22Rv1 (cell line): ENCODE measurements around the gene FAM114A2.
"Not testable (repeated sequence)": the region's sequence is repeated elsewhere in the genome, so short reads cannot be mapped to it uniquely, and the experiment has no call there.

Experiments
- H3K27ac ChIP-seq: fragments of 450-650 bp; 2 replicates; pipeline ENCODE4 v1.5.1; 2017
- ZFX ChIP-seq: fragments of 450-650 bp; IDR thresholded peaks from 2 replicates; pipeline ENCODE4 v1.6.1; 2017; ENCODE audit warnings: antibody characterized with exemption, borderline replicate concordance
- TF ChIP-seq, protein P1 (sequence below): fragments of 450-650 bp; IDR thresholded peaks from 2 replicates; pipeline ENCODE4 v1.5.1; 2017; ENCODE audit warnings: mild to moderate bottlenecking

The FAM114A2 gene

GRCh38 chr5:154034944-154035343 lies 3.8 kb downstream of the FAM114A2 start:
- no peak overlapping the region for H3K27ac ChIP-seq
- TF ChIP-seq, protein P1, sequence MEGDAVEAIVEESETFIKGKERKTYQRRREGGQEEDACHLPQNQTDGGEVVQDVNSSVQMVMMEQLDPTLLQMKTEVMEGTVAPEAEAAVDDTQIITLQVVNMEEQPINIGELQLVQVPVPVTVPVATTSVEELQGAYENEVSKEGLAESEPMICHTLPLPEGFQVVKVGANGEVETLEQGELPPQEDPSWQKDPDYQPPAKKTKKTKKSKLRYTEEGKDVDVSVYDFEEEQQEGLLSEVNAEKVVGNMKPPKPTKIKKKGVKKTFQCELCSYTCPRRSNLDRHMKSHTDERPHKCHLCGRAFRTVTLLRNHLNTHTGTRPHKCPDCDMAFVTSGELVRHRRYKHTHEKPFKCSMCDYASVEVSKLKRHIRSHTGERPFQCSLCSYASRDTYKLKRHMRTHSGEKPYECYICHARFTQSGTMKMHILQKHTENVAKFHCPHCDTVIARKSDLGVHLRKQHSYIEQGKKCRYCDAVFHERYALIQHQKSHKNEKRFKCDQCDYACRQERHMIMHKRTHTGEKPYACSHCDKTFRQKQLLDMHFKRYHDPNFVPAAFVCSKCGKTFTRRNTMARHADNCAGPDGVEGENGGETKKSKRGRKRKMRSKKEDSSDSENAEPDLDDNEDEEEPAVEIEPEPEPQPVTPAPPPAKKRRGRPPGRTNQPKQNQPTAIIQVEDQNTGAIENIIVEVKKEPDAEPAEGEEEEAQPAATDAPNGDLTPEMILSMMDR, result no peak
- no peak for TF ChIP-seq ZFX

- no peak overlapping the region for H3K27ac ChIP-seq
- TF ChIP-seq, protein P1, result no peak
- TF ChIP-seq ZFX, result no peak
These were observed 6.7 kb downstream of the FAM114A2 start for GRCh38 chr5:154031937-154032489.

- H3K27ac ChIP-seq, result no peak overlapping the region
- TF ChIP-seq, protein P1, result no peak
- TF ChIP-seq ZFX, result no peak
These were observed 12.8 kb downstream of the FAM114A2 start for GRCh38 chr5:154025951-154026350.

- H3K27ac ChIP-seq, result not testable (repeated sequence)
These were observed 19.8 kb downstream of the FAM114A2 start for GRCh38 chr5:154018919-154019318.

GRCh38 chr5:154015071-154015693 lies 23.5 kb downstream of the FAM114A2 start:
- H3K27ac ChIP-seq, result no peak overlapping the region
- TF ChIP-seq, protein P1, result no peak
- TF ChIP-seq ZFX, result no peak

DNA sequence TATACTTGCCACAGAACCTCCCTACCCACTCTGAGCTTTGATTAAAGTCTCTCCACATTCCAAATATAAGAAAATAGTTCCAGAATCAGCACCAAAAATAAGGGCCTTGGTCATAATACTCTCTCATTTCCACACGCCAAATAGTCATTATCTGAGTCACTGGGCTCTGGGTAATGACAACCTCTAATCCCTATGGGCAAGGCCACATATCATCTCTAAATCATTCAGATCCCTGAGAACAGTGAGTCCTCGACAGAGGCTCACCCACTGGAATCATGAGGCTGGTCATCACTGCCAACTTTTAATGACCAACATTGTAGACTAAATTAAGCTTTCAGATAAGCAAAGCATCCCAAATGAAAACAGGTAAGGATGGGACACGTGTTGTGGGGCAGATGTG lies 28.1 kb downstream of the FAM114A2 start:
- TF ChIP-seq, protein P1, result no peak
- TF ChIP-seq ZFX, result no peak
- H3K27ac ChIP-seq, result peak overlapping the region; percentile 25; the same call in 1 of the 2 replicates

DNA sequence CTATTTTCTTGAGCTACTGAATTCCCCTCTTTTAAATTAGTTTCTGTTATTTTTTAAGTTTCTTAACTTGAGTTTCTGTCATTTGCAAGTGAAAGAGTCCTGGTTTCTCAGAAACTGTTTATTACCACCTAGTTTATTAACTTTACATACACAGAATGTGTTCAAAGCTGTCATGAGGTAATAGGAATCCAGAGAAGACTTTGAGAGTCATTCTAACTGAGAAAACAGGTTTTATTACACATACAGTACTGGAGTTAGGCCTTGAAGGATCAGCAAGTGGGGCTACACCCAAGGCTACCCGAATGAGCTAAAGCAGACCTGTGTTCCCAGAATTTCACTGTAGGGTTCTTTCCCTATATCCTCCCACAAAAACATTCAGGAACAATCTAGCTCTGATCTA lies 33.1 kb downstream of the FAM114A2 start:
- no peak overlapping the region for H3K27ac ChIP-seq
- TF ChIP-seq, protein P1, result no peak
- no peak for TF ChIP-seq ZFX

GRCh38 chr5:154002511-154003020 lies 36.1 kb downstream of the FAM114A2 start:
- no peak overlapping the region for H3K27ac ChIP-seq
- TF ChIP-seq, protein P1, result no peak
- no peak for TF ChIP-seq ZFX
